Lower lobe of right lung (tissue), 2 donors: ENCODE data around the gene BDKRB2. TPM values are rescaled to one million over a fixed set of nuclear protein-coding genes. Genes with fewer than 3 reads are reported as not detected.

Source experiments
- ATAC-seq, 2 donors: fragments of 200-7000 bp; cut with Tn5 transposase; one replicate each; pipeline ENCODE4 v1.9.1; 2020 to 2022; ENCODE audit warnings: mild to moderate bottlenecking in 2 of 2, moderate library complexity in 2 of 2
- DNase-seq: peaks from one replicate; pipeline ENCODE4 v3.0.0-alpha.2; 2020
- H3K27ac ChIP-seq: fragments of 200-600 bp; one replicate; pipeline ENCODE4 v1.8.0; 2022
- H3K27me3 ChIP-seq: fragments of 200-600 bp; one replicate; pipeline ENCODE4 v1.8.0; 2022; ENCODE audit warnings: low read depth
- H3K36me3 ChIP-seq: fragments of 200-600 bp; one replicate; pipeline ENCODE4 v1.8.0; 2022; ENCODE audit warnings: mild to moderate bottlenecking
- H3K4me1 ChIP-seq: fragments of 200-600 bp; one replicate; pipeline ENCODE4 v1.8.0; 2022
- H3K4me3 ChIP-seq: fragments of 200-600 bp; one replicate; pipeline ENCODE4 v1.8.0; 2022; ENCODE audit warnings: mild to moderate bottlenecking
- H3K9me3 ChIP-seq: fragments of 200-600 bp; one replicate; pipeline ENCODE4 v1.8.0; 2022
- CTCF ChIP-seq: fragments of 200-600 bp; IDR thresholded peaks from one replicate; pipeline ENCODE4 v1.8.0; 2022; ENCODE audit warnings: antibody characterized with exemption, mild to moderate bottlenecking
- intact Hi-C: fragments of 100-400 bp; cut with DNase I; formaldehyde crosslinking; loops from one replicate; pipeline ENCODE4 v1.11.0; 2022
- total RNA-seq: library from RNA; stranded (reverse); fragmentation: NEBNext Ultra II Directional; extraction: Animal tissue kit (Norgen Biotek cat#: 25700); gene quantifications from one replicate; pipeline ENCODE4 v1.2.1, GENCODE V29; 2021
- donor health status: DM: no; HTN: yes; CAD: no; lungs with severe emphysema.

The BDKRB2 gene
- total RNA-seq, 1 donor from 2014 or later = 1.3 TPM

- peaks cover 3% of the 10 kb centered on the region for H3K4me1 ChIP-seq
- TF ChIP-seq CTCF = no peak
- H3K27me3 ChIP-seq = no peaks in the 10 kb centered on the region
- H3K27ac ChIP-seq = no peak within 1 kb of the TSS
- no peaks in the 10 kb centered on the region for H3K36me3 ChIP-seq
- ATAC-seq = no peak
- DNase-seq = no peak
- H3K4me3 ChIP-seq = no peak within 1 kb of the TSS
- intact Hi-C loops = no loop called here
- H3K9me3 ChIP-seq = no peaks in the 10 kb centered on the region
Measured at GRCh38 chr14:96255501-96256366, 51.1 kb downstream of the BDKRB2 start, which contains the start of gene BDKRB1. TSS of gene BDKRB1 (plus strand) at chr14:96256210. CDS start at chr14:96263683, 7,473 bp downstream.

GRCh38 chr14:96256407-96256806 lies 51.8 kb downstream of the BDKRB2 start:
- ATAC-seq (no peak), DNase-seq (no peak)
- intact Hi-C loops = no loop called here
- Histone ChIP-seq H3K9me3 (no peaks in the 10 kb centered on the region), H3K4me3 (no peak overlapping the region), H3K27ac (no peak overlapping the region), H3K27me3 (no peaks in the 10 kb centered on the region), H3K36me3 (no peaks in the 10 kb centered on the region), H3K4me1 (peaks cover 10% of the 10 kb centered on the region)
- no peak for TF ChIP-seq CTCF

GRCh38 chr14:96257056-96257455 lies 52.4 kb downstream of the BDKRB2 start:
- Histone ChIP-seq H3K4me1 (peaks cover 10% of the 10 kb centered on the region), H3K9me3 (no peaks in the 10 kb centered on the region), H3K36me3 (no peaks in the 10 kb centered on the region), H3K4me3 (no peak overlapping the region), H3K27me3 (no peaks in the 10 kb centered on the region), H3K27ac (no peak overlapping the region)
- no peak for ATAC-seq
- DNase-seq = no peak
- no peak for TF ChIP-seq CTCF
- intact Hi-C loops = no loop called here

GRCh38 chr14:96257900-96258299 lies 53.3 kb downstream of the BDKRB2 start:
- Histone ChIP-seq H3K4me1 (peaks cover 10% of the 10 kb centered on the region), H3K4me3 (no peak overlapping the region), H3K36me3 (no peaks in the 10 kb centered on the region), H3K27ac (no peak overlapping the region), H3K9me3 (no peaks in the 10 kb centered on the region), H3K27me3 (no peaks in the 10 kb centered on the region)
- ATAC-seq (no peak), DNase-seq (no peak)
- intact Hi-C loops = no loop called here
- TF ChIP-seq CTCF = no peak

GRCh38 chr14:96260341-96260821 lies 55.7 kb downstream of the BDKRB2 start:
- Histone ChIP-seq H3K27ac (no peak overlapping the region), H3K27me3 (no peaks in the 10 kb centered on the region), H3K4me3 (no peak overlapping the region), H3K4me1 (peaks cover 10% of the 10 kb centered on the region), H3K36me3 (no peaks in the 10 kb centered on the region), H3K9me3 (no peaks in the 10 kb centered on the region)
- intact Hi-C loops = no loop called here
- DNase-seq = no peak
- TF ChIP-seq CTCF = no peak
- ATAC-seq = peak; percentile 78 to 88
